GM19238 (cell line): Measurements from ENCODE around the gene CAPZA2.
"Not testable (repeated sequence)": the region's sequence is repeated elsewhere in the genome, so short reads cannot be mapped to it uniquely, and the experiment has no call there.

ENCODE experiments used
- DNase-seq: peaks from one replicate; pipeline ENCODE4 v3.0.0; 2011; ENCODE audit warnings: low spot score; ENCODE audit not compliant: insufficient read length

CAPZA2 gene

DNA sequence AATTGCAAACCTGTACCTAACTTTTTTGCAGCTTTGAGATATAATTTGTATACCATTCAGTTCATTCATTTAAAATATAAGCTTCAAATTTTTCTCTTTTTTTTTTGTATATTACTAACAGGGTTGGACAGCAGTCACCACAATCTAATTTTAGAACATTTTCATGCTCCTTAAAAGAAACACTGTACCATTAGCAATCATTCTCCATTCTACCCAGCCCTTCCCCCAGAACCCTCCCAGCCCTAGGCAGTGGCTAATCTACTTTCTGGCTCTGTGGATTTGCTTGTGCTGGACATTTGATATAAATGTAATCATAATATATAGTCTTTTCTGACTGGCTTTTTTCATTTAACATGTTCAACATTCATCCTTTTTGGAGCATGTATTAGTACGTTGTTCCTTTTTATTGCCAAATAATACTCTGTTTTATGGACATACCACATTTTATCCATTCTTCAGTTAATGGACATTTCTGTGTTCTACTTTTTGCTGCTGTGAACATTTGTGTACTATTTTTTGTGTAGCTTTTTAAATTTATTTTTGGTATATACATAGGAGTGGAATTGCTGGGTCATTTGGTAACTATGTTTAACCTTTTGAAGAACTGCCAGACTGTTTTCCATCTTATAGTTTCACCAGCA is 50.0 kb downstream of the CAPZA2 start:
- no peak for DNase-seq

DNA sequence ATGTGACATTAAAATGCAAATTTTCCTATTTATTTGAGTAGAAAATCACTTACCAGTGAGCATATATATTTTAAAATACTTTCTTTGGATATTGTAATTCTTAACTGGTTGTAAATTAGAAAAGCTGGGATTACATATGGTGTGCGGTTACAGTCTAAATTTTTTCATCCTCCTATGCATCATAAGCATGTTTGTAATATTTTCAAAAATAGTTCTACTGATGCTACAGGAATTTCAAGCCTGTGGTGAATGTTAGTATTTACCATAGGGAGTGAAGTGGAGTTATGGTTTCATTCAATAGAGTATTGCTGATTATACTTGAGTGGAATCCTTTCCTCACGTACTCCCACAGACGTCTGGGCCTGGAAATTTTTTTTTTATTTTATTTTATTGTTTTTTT is 56.3 kb downstream of the CAPZA2 start:
- DNase-seq: no peak

GRCh38 chr7:116920359-116920758 is 58.0 kb downstream of the CAPZA2 start:
- no peak for DNase-seq

DNA sequence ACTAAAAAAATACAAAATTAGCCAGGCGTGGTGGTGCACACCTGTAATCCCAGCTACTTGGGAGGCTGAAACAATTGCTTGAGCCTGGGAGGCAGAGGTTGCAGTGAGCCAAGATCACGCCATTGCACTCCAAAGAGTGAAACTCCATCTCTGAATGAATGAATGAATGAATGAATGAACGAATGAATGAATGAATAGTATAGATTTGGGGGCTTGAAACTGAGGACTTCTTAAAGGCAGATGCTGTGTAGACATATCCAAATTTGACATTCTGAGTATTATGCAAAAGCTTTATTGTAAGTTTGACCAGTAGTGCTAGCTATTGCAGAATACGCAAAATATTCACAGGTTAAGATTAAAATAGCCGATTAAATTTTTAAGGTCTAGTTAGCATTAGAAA is 60.2 kb downstream of the CAPZA2 start:
- no peak for DNase-seq

DNA sequence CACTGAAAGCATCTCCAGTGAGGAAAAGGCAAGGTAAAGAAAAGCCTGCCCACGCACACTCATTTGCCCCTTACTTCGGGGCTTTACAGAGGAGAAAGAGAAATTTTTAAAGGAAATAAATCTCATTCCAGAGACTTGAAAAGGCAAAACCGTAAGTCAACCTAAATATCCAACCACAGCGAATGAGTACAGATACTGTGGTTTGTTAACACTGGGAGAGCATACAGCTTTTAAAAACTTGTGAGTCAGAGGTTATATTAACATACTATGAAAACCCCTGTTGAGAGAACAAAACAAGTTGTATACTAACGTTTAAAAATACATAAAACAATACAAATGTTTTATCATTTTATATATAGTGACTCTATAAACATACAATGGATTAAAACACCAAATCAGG is 62.4 kb downstream of the CAPZA2 start:
- DNase-seq: no peak

DNA sequence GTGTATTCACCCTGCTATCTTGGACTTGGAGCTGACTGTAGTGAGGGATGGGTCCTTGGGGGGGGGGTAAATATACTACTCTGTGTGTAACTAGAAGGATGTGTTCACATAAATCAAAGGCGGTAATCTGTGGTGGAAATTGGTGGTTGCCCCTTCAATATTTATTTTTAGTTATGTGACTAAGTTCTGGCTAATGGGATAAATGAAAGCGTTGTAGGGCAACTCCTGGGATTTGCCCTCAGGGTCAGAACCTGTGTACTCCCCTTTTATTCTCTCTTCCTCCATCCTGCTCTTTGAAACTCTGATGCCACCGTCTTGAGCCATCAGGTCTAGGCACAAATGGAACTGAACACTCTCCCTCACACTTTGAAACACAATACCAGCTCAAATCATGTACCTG is 66.6 kb downstream of the CAPZA2 start:
- DNase-seq: no peak

DNA sequence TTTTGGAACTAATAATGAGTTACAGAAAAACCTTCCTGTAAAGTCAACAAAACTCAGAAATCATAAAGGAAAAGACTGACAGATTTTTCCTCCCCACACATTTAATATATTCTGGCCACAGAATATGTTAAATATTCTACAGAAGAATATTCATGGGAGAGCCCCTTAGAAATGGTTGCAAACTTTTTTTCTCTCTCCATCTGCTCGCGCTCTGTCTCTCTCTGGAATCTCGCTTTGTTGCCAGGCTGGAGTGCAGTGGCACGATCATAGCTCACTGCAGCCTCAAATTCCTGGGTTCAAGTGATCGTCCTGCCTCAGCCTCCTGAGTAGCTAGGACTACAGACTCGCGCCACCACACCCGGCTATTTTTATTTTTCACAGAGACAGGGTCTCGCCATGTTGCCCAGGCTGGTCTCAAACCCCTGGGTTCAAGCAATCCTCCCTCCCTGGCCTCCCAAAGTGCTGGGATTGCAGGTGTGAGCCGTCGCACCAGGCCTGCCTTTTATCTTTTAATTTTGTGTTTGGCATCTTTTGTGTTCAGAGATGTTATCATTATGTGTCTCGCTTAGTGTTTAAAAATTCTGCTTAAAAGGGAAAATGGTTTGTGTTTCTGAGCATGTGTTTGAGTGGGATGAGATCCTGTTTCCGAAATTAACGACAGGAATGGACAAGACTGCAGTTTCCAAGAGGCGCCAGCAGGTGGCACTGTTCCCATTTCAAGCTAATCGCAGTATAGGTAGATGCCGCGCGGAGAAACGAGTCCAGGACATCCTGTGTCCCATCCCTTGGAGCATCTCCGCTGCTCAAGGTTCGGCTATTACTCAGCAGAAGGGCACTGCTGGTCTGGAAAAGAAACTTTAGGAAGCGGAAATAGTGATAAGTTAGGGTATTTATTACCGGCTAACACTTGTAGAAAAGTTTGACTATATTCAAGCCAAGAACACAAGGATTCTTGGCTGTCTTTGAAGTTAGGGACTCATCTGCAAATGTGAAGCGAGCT is 67.8 kb downstream of the CAPZA2 start:
- peak; percentile 53 for DNase-seq

DNA sequence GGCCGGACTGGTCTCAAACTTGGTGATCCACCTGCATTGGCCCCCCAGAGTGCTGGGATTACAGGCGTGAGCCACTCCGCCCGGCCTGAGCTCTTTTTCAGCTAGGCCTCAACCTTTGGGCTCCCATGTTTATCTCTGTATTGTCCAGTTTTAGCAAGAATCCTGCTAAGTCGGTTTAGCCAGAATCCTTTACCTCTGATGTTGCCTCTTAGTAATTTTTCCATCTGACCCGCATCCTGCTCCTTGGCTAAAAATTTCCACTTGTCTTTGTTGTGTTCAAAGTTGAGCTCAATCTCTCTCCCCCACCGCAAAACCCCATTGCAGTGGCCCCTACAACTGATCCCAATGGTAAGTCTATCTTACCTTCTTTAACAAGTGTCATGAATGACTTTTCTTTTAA is 70.2 kb downstream of the CAPZA2 start:
- DNase-seq: no peak

DNA sequence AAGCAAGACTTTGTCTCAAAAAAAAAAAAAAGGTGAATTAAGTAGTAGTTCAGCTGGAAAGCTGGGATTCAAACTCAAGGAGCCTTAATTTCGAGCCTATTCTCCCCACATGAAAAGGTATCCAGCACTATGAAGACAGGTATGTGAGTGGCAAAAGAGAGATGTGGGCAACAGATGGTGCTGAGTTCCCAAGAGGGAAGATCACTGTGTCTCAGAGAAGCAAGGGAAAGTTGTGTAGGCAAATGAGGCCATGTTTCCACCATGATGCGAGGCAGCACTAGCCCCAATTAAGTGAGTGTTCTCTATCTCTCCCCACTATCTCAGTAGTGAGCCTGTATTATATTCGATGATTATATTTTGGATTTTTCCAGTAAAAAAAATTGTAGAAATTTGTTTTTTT is 71.1 kb downstream of the CAPZA2 start:
- no peak for DNase-seq

- DNase-seq: no peak
Measured at GRCh38 chr7:116934580-116934979, 72.2 kb downstream of the CAPZA2 start.

DNA sequence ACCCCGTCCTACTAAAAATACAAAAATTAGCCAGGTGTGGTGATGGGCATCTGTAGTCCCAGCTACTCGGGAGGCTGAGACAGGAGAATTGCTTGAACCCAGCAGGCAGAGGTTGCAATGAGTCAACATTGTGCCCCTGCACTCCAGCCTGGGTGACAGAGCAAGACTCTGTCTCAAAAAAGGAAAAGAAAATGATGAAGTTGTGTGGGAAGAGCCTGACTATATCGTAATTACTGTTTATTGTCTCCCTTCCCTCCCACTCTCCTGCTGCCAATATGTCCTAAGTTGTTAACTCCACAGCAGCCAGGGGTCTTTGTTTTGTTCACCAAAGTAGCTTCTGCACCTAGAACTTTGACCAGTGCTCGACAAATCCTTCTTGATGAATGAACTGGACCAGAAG is 74.5 kb downstream of the CAPZA2 start:
- not testable (repeated sequence) for DNase-seq

DNA sequence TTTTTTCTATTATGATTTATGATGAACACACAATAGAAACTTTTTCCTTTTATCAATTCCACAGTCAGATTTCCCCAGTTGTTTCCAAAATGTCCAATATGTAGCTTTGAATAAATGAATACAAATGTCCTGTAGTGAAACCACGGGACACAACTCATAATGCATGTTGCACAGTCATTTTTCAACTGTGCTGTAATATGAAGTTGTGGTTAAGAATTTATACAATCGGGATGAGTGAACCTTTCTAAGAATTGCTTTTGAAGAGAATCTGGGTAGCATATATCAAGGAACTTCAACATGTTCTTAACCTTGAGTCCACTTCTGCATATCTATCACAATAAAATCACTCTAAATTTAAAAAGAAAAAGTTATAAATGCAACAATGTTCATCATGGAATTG is 76.3 kb downstream of the CAPZA2 start:
- DNase-seq: no peak

GRCh38 chr7:116940689-116941370 is 78.4 kb downstream of the CAPZA2 start:
- no peak for DNase-seq

- no peak for DNase-seq
Measured at GRCh38 chr7:116942504-116942903, 80.1 kb downstream of the CAPZA2 start.

GRCh38 chr7:116948934-116949333 is 86.5 kb downstream of the CAPZA2 start:
- DNase-seq: no peak

GRCh38 chr7:116949941-116950801 is 87.8 kb downstream of the CAPZA2 start:
- no peak for DNase-seq

DNA sequence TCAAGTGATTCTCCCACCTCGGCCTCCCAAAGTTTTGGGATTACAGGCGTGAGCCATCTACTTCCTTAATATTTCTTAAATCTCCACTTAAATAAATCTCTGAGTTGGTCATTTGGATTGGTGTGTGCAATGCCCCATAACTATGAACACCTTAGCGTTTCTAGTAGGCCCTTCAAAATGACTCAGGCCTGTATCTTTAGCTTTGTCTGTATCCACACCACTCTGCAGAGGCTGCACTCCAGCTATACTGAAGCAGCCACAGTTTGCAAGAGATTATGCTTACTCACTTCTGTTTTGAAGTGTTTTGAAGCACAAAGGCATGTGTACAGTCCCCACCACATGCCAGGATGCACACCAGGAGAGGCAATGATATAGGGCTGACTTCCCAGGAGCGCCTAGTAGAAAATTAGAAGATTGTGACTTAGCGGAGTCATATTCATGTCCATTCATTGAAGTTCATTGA is 88.5 kb downstream of the CAPZA2 start:
- DNase-seq: no peak

- DNase-seq: no peak
Measured at GRCh38 chr7:116951366-116952292, 89.2 kb downstream of the CAPZA2 start.

DNA sequence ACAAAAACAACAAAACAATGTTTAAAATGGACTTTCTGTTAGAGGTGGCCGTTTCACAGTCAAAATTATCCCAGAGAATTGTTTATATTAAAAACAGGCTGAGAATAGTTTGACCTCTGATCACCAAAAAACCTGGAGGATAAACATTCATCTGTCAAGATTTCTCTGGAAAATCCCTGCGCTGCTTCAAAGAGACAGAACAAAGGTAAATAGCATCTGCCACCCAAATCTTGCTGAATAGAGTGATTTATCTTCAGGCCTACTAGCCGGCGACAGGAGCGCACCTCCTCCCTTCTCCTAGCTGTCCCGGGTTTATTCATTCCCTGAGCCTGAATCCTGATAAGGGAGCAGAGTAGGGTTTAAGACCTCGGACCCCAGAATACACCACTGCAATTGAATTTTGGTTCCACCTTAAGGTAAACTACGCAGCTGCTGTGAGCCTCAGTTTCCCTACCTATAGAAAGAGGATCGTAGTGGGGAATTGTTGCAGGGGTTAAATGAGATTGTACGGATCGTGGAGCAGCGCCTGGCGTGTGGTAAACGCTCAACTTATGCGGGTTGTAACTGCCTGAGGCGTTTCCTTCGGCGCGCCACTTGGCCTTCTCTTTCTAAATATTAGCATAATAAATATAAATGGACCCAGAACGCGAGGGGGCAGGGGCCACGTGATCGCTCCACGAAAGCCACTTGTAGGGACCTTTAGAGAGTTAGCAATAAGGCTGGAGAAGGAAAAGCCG is 90.4 kb downstream of the CAPZA2 start:
- DNase-seq: no peak
